Keratinocyte (primary cell): ENCODE data around the gene GTF2B. TPM values are rescaled to one million over a fixed set of nuclear protein-coding genes. Genes with fewer than 3 reads are reported as not detected.

ENCODE experiments used
- DNase-seq: peaks from one replicate; pipeline ENCODE4 v3.0.0-alpha.2; 2011; ENCODE audit warnings: low read depth, missing footprints, low spot score
- FAIRE-seq: peaks from 2 replicates; lab custom pipeline; 2011; peaks lifted over from hg19 to GRCh38; lab: Jason Lieb, UNC
- H2AFZ ChIP-seq: 2 replicates; pipeline ENCODE4 v1.6.0; 2012; ENCODE audit warnings: low read length, control low read depth, inconsistent platforms; ENCODE audit not compliant: control insufficient read depth
- H3K27ac ChIP-seq: 2 replicates; pipeline ENCODE4 v1.5.1; 2011; ENCODE audit warnings: low read length; ENCODE audit not compliant: control insufficient read depth, insufficient read depth
- H3K27me3 ChIP-seq: 3 replicates; pipeline ENCODE4 v1.6.0; 2011; ENCODE audit warnings: low read length; ENCODE audit not compliant: control insufficient read depth, insufficient read depth; ENCODE audit errors: extremely low read depth
- H3K36me3 ChIP-seq, 2 experiments: 2 replicates in 1 of 2; 3 replicates in 1 of 2; pipeline ENCODE4 v1.5.1; 2011; ENCODE audit warnings: low read length in 2 of 2, mild to moderate bottlenecking in 1 of 2; ENCODE audit not compliant: control insufficient read depth in 2 of 2, insufficient read depth in 2 of 2; ENCODE audit errors: extremely low read depth in 1 of 2
- H3K4me1 ChIP-seq: 3 replicates; pipeline ENCODE4 v1.5.1; 2011; ENCODE audit warnings: low read length; ENCODE audit not compliant: control insufficient read depth, insufficient read depth; ENCODE audit errors: extremely low read depth
- H3K4me2 ChIP-seq: 3 replicates; pipeline ENCODE4 v1.6.0; 2011; ENCODE audit warnings: low read depth, low read length; ENCODE audit not compliant: control insufficient read depth, insufficient read depth; ENCODE audit errors: extremely low read depth
- H3K4me3 ChIP-seq, 3 experiments: fragments of 200-600 bp in 1 of 3; sonication (generic) in 1 of 3; 2 replicates in 2 of 3; 3 replicates in 1 of 3; pipeline ENCODE4 v1.5.1; 2011 to 2016; ENCODE audit warnings: low read length in 3 of 3, mild to moderate bottlenecking in 3 of 3, control low read depth in 2 of 3, inconsistent platforms in 1 of 3, low read depth in 1 of 3, mixed read lengths in 1 of 3, mixed run types in 1 of 3, moderate library complexity in 1 of 3; ENCODE audit not compliant: control insufficient read depth in 2 of 3, insufficient read depth in 2 of 3; ENCODE audit errors: extremely low read depth in 1 of 3
- H3K79me2 ChIP-seq: 2 replicates; pipeline ENCODE4 v1.6.0; 2012; ENCODE audit warnings: low read length; ENCODE audit not compliant: control insufficient read depth, insufficient read depth
- H3K9ac ChIP-seq: 3 replicates; pipeline ENCODE4 v1.6.0; 2011; ENCODE audit warnings: low read length; ENCODE audit not compliant: control insufficient read depth, insufficient read depth; ENCODE audit errors: extremely low read depth
- H3K9me1 ChIP-seq: 3 replicates; pipeline ENCODE4 v1.6.0; 2011; ENCODE audit warnings: low read length; ENCODE audit not compliant: control insufficient read depth, insufficient read depth; ENCODE audit errors: extremely low read depth
- H3K9me3 ChIP-seq: 2 replicates; pipeline ENCODE4 v1.5.1; 2012; ENCODE audit warnings: low read depth, low read length; ENCODE audit not compliant: control insufficient read depth
- H4K20me1 ChIP-seq: 3 replicates; pipeline ENCODE4 v1.6.0; 2011; ENCODE audit warnings: low read length; ENCODE audit not compliant: control insufficient read depth, insufficient read depth; ENCODE audit errors: extremely low read depth
- CTCF ChIP-seq, 3 experiments: IDR thresholded peaks in 1 of 3; conservative IDR thresholded peaks in 1 of 3; optimal IDR thresholded peaks in 1 of 3; 2 replicates in 2 of 3; 3 replicates in 1 of 3; pipeline versions ENCODE3 to v1.5.1; 2011; ENCODE audit warnings: low read length in 3 of 3, mild to moderate bottlenecking in 3 of 3, moderate library complexity in 2 of 3, control low read depth in 1 of 3, inconsistent platforms in 1 of 3; ENCODE audit not compliant: insufficient read depth in 2 of 3; ENCODE audit errors: extremely low read depth in 1 of 3
- EZH2 ChIP-seq: IDR thresholded peaks from one replicate; pipeline ENCODE4 v1.6.1; 2012; ENCODE audit warnings: inconsistent platforms, mild to moderate bottlenecking, low read length, moderate library complexity
- dilution Hi-C: fragments of 300-500 bp; cut with MboI; formaldehyde crosslinking; loops from one replicate; pipeline ENCODE4 v1.7.0; 2020; ENCODE audit warnings: low sequenced_read_pairs; ENCODE audit not compliant: extremely low pct_ligation_motif_present
- polyA plus RNA-seq, 5 experiments: library from polyadenylated mRNA; depleted of rRNA in 3 of 5; stranded (reverse) in 3 of 5; stranded (forward) in 1 of 5; unstranded in 1 of 5; fragments of >200 nt; gene quantifications; 1 replicate in 1 of 5; 2 replicates in 3 of 5; 3 replicates in 1 of 5; pipeline versions ENCODE4 v1.2.1 to v1.2.3, GENCODE V29; 2011 to 2012; ENCODE audit warnings: missing spikeins in 2 of 5, low read depth in 1 of 5, low replicate concordance in 1 of 5

The GTF2B gene
- polyA plus RNA-seq, 1 donor (not counting 4 experiments of a cell fraction or from before 2014, with no cell fraction given), result 63.8 TPM

- no peaks in the 10 kb centered on the region for H3K9me3 ChIP-seq
- H3K4me3 ChIP-seq, result no peak overlapping the region
- H3K9me1 ChIP-seq, result no peaks in the 10 kb centered on the region
- H3K4me1 ChIP-seq, result no peaks in the 10 kb centered on the region
- peaks cover 69% of the 10 kb centered on the region for H3K79me2 ChIP-seq
- H3K27ac ChIP-seq, result no peak overlapping the region
- H3K9ac ChIP-seq, result no peak overlapping the region
- no peak for DNase-seq
- H3K36me3 ChIP-seq, result peaks cover 0 to 3% of the 10 kb centered on the region in 2 experiments
- no peak overlapping the region for H2AFZ ChIP-seq
- no peak for TF ChIP-seq EZH2
- no peak for TF ChIP-seq CTCF (optimal IDR thresholded peaks at IDR 0.05 in 1 of 3, IDR thresholded peaks at IDR 0.05 in 1 of 3, conservative IDR thresholded peaks at IDR 0.05 in 1 of 3; ENCODE audit: extremely low read depth in 1 of 3, insufficient read depth in 2 of 3, low read length in 3 of 3)
- no peaks in the 10 kb centered on the region for H3K27me3 ChIP-seq
- H3K4me2 ChIP-seq, result no peak overlapping the region
- dilution Hi-C loops, result no loop called here
- FAIRE-seq, result no peak
- H4K20me1 ChIP-seq, result peaks cover 3% of the 10 kb centered on the region
These were observed 23.4 kb downstream of the GTF2B start for GRCh38 chr1:88867743-88868521.

- Histone ChIP-seq H3K79me2 (no peaks in the 10 kb centered on the region), H3K27me3 (no peaks in the 10 kb centered on the region), H3K4me2 (no peak overlapping the region), H3K4me1 (no peaks in the 10 kb centered on the region), H2AFZ (no peak overlapping the region), H3K4me3 (no peak overlapping the region), H3K36me3 (peaks cover 4 to 6% of the 10 kb centered on the region in 2 experiments), H3K9me3 (no peaks in the 10 kb centered on the region), H4K20me1 (no peaks in the 10 kb centered on the region), H3K9me1 (no peaks in the 10 kb centered on the region), H3K27ac (no peak overlapping the region), H3K9ac (no peak overlapping the region)
- FAIRE-seq (no peak), DNase-seq (no peak)
- dilution Hi-C loops, result no loop called here
- TF ChIP-seq CTCF (optimal IDR thresholded peaks at IDR 0.05 in 1 of 3, IDR thresholded peaks at IDR 0.05 in 1 of 3, conservative IDR thresholded peaks at IDR 0.05 in 1 of 3; ENCODE audit: extremely low read depth in 1 of 3, insufficient read depth in 2 of 3, low read length in 3 of 3) (no peak), EZH2 (no peak)
These were observed 39.9 kb downstream of the GTF2B start for GRCh38 chr1:88851303-88852063.
